ENCODE data around the gene ZMYND12. TPM values are rescaled to one million over a fixed set of nuclear protein-coding genes. Genes with fewer than 3 reads are reported as not detected.

ZMYND12 gene
- total and polyA plus RNA-seq, 2 donors (not counting 3 experiments of a cell fraction or from before 2014, with no cell fraction given), result 0.33 to 0.40 TPM

GRCh38 chr1:42429603-42430002 lies 26.2 kb downstream of the ZMYND12 start:
- no TSS peak for BruUV-seq (replicated peaks)
- DNase-seq (ENCODE audit: low read depth, low spot score) (no peak), FAIRE-seq (no peak)
- H3K4me3 ChIP-seq (replicated peaks in 1 of 3; ENCODE audit: insufficient read depth in 1 of 3, low read depth in 1 of 3, low read length in 3 of 3), result no peak overlapping the region
- TF ChIP-seq MAX (IDR thresholded peaks at IDR 0.05; ENCODE audit: insufficient read depth, insufficient read length) (no peak), MYC (IDR thresholded peaks at IDR 0.05; ENCODE audit: low read depth, low read length) (no peak), EZH2 (IDR thresholded peaks at IDR 0.05; ENCODE audit: borderline replicate concordance, low read depth, low read length, severe bottlenecking) (no peak), POLR2AphosphoS5 (IDR thresholded peaks at IDR 0.05; ENCODE audit: insufficient read depth, low read depth, low read length) (no peak), JUN (IDR thresholded peaks at IDR 0.05; ENCODE audit: borderline replicate concordance, insufficient read depth, insufficient read length, low read depth) (no peak), CTCF (IDR thresholded peaks at IDR 0.05; ENCODE audit: extremely low read depth in 1 of 2, insufficient read depth in 1 of 2, low read depth in 1 of 2, low read length in 2 of 2) (no peak)
- H3K27me3 ChIP-seq (ENCODE audit: control insufficient read depth in 2 of 2, insufficient read depth in 2 of 2, low read length in 2 of 2), result no peaks in the 10 kb centered on the region
- no peak overlapping the region for H3K4me2 ChIP-seq (ENCODE audit: insufficient read depth, low read length)
- H4K20me1 ChIP-seq (replicated peaks; ENCODE audit: control insufficient read depth, extremely low read depth, insufficient read depth, low read length), result no peaks in the 10 kb centered on the region
- dilution Hi-C loops (cut with MboI; ENCODE audit: extremely low pct_ligation_motif_present, low sequenced_read_pairs) (no loop called here), intact Hi-C loops (cut with micrococcal nuclease) (no loop called here)
- H3K4me1 ChIP-seq (ENCODE audit: control insufficient read depth, extremely low read depth, insufficient read depth, low read length), result peaks cover 12% of the 10 kb centered on the region
- H3K36me3 ChIP-seq (ENCODE audit: control insufficient read depth in 2 of 2, extremely low read depth in 1 of 2, insufficient read depth in 2 of 2, low read length in 2 of 2), result no peaks in the 10 kb centered on the region
- H3K27ac ChIP-seq (ENCODE audit: insufficient read depth, low read depth, low read length), result no peak overlapping the region
- no peaks in the 10 kb centered on the region for H3K79me2 ChIP-seq (ENCODE audit: control insufficient read depth, insufficient read depth, low read length)
- no peak overlapping the region for H3K9ac ChIP-seq (replicated peaks; ENCODE audit: extremely low read depth, insufficient read depth, low read length)
- H2AFZ ChIP-seq (ENCODE audit: low read depth, low read length), result no peak overlapping the region
- no peaks in the 10 kb centered on the region for H3K9me3 ChIP-seq (replicated peaks; ENCODE audit: control insufficient read depth, insufficient read depth, low read length)
- ChIA-PET POLR2A (no interaction called here), CTCF (no interaction called here)
- H3K9me1 ChIP-seq (replicated peaks; ENCODE audit: control insufficient read depth, extremely low read depth, insufficient read depth, low read length), result no peaks in the 10 kb centered on the region
